ENCODE results near the gene CIDEB.

Gene CIDEB

DNA sequence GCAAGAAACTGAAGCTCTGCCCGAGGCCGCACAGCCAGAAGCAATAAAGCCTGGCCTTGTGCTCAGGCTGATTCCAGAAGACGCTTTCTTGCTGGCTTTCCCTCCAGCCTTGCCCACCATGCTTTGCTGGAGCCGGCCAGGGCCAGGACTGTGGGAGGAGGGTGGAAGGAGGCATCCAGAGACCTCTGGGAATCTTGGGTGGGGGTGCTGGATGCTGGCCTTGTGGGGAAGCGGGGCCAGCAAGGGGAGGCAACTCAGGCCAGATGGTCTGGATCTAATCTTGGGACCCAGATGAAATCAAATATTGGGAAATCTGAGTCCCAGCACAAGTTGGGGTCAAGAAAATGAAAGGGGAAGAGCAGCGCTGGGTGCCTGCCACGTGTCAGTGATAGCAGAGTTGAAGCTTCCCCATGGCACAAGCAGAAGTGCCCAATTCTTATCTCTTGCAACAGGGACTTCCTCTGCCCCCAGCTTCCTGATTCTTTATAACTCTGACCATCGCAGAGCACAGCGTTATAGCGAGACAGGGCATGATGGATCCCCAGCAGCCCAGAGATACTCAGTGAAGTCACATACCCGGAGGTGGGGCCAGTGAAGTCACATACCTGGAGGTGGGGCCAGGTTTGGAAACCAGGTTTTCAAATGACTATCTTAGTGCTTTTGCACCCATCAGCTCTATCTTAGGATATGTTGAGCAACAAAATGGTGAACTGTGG, 30.0 kb downstream of the CIDEB start:
- no peak overlapping the region for H4K91ac ChIP-seq (ENCODE audit: low read depth, low read length)
- peak in 1 of 2 donors; percentile 12 for DNase-seq
- no peak overlapping the region for H3K14ac ChIP-seq (ENCODE audit: low read length)
- no peak overlapping the region for H4K12ac ChIP-seq (ENCODE audit: low read depth, low read length)
- H3K36me3 ChIP-seq (ENCODE audit: control insufficient read depth in 1 of 2, insufficient read depth in 2 of 2, low read length in 2 of 2) = no peaks in the 10 kb centered on the region
- H2AFZ ChIP-seq (ENCODE audit: insufficient read depth, low read length, poor library complexity) = no peak overlapping the region
- H3K9ac ChIP-seq (ENCODE audit: low read length) = no peak overlapping the region
- no CpG with 5 or more reads among the region's 11 CpGs for WGBS (ENCODE audit: extremely low coverage, insufficient coverage, insufficient read length)
- H2BK5ac ChIP-seq (ENCODE audit: low read depth, low read length, poor library complexity) = no peak overlapping the region
- H2BK12ac ChIP-seq (ENCODE audit: low read length) = no peak overlapping the region
- no peak overlapping the region for H2BK120ac ChIP-seq (ENCODE audit: insufficient read depth, low read length, poor library complexity)
- H3K4me3 ChIP-seq (ENCODE audit: low read depth, low read length) = no peak overlapping the region
- peaks cover 4 to 5% of the 10 kb centered on the region in 2 experiments for H3K4me1 ChIP-seq (ENCODE audit: control insufficient read depth in 1 of 2, insufficient read depth in 2 of 2, low read length in 2 of 2)
- H3K27ac ChIP-seq (ENCODE audit: low read depth, low read length) = no peak overlapping the region
- H2AK5ac ChIP-seq (ENCODE audit: low read length) = no peak overlapping the region
- H3K23ac ChIP-seq (ENCODE audit: low read length) = no peak overlapping the region
- no peaks in the 10 kb centered on the region for H3K79me1 ChIP-seq (ENCODE audit: low read length)
- H4K8ac ChIP-seq (ENCODE audit: low read depth, low read length) = no peak overlapping the region
- no peak overlapping the region for H3K4ac ChIP-seq (ENCODE audit: low read depth, low read length)
- H3K18ac ChIP-seq (ENCODE audit: low read length) = no peak overlapping the region
- H3K4me2 ChIP-seq (ENCODE audit: low read length) = no peak overlapping the region
- H3K9me3 ChIP-seq (ENCODE audit: insufficient read depth, low read depth, low read length) = no peaks in the 10 kb centered on the region
- H3K27me3 ChIP-seq (ENCODE audit: insufficient read depth, low read length) = no peaks in the 10 kb centered on the region
- no peaks in the 10 kb centered on the region for H3K79me2 ChIP-seq (ENCODE audit: control insufficient read depth, insufficient read depth, low read length, poor library complexity)

GRCh38 chr14:24277071-24277470, 30.7 kb downstream of the CIDEB start:
- Histone ChIP-seq H3K27ac (ENCODE audit: low read depth, low read length) (no peak overlapping the region), H4K12ac (ENCODE audit: low read depth, low read length) (no peak overlapping the region), H3K14ac (ENCODE audit: low read length) (no peak overlapping the region), H2BK120ac (ENCODE audit: insufficient read depth, low read length, poor library complexity) (no peak overlapping the region), H3K79me1 (ENCODE audit: low read length) (no peaks in the 10 kb centered on the region), H3K79me2 (ENCODE audit: control insufficient read depth, insufficient read depth, low read length, poor library complexity) (no peaks in the 10 kb centered on the region), H3K9me3 (ENCODE audit: insufficient read depth, low read depth, low read length) (no peaks in the 10 kb centered on the region), H3K27me3 (ENCODE audit: insufficient read depth, low read length) (no peaks in the 10 kb centered on the region), H3K4ac (ENCODE audit: low read depth, low read length) (no peak overlapping the region), H3K9ac (ENCODE audit: low read length) (no peak overlapping the region), H2AFZ (ENCODE audit: insufficient read depth, low read length, poor library complexity) (no peak overlapping the region), H3K36me3 (ENCODE audit: control insufficient read depth in 1 of 2, insufficient read depth in 2 of 2, low read length in 2 of 2) (no peaks in the 10 kb centered on the region), H2BK12ac (ENCODE audit: low read length) (no peak overlapping the region), H3K4me3 (ENCODE audit: low read depth, low read length) (no peak overlapping the region), H3K23ac (ENCODE audit: low read length) (no peak overlapping the region), H3K4me2 (ENCODE audit: low read length) (no peak overlapping the region), H4K91ac (ENCODE audit: low read depth, low read length) (no peak overlapping the region), H3K4me1 (ENCODE audit: control insufficient read depth in 1 of 2, insufficient read depth in 2 of 2, low read length in 2 of 2) (peaks cover 4 to 5% of the 10 kb centered on the region in 2 experiments), H2AK5ac (ENCODE audit: low read length) (no peak overlapping the region), H3K18ac (ENCODE audit: low read length) (no peak overlapping the region), H4K8ac (ENCODE audit: low read depth, low read length) (no peak overlapping the region), H2BK5ac (ENCODE audit: low read depth, low read length, poor library complexity) (no peak overlapping the region)
- WGBS (ENCODE audit: extremely low coverage, insufficient coverage, insufficient read length) = no CpG with 5 or more reads among the region's 6 CpGs
- DNase-seq = no peak

DNA sequence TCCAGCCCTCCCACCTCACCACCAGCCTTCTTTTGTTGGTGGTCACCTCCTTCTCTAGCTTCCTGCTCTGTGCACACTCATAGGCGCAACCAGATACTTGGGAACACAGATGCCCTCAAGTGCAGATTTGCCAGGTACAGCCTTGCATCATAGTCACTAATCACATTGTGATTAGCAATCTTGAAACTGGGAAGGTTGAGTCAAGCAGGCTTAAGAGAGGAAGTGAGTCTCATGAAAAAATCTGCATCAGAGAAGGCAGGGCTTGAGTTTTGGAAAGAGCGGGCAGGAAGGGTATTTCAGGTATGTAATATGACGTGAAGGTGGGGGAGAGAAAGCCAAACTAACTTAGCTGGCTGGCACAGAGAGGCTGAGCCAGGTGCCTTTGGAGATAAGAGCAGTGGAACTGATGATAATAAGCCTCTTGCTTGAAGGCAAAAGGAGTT, 33.7 kb downstream of the CIDEB start:
- H4K12ac ChIP-seq (ENCODE audit: low read depth, low read length) = no peak overlapping the region
- no peak overlapping the region for H3K4me2 ChIP-seq (ENCODE audit: low read length)
- peaks cover 2 to 7% of the 10 kb centered on the region in 2 experiments for H3K4me1 ChIP-seq (ENCODE audit: control insufficient read depth in 1 of 2, insufficient read depth in 2 of 2, low read length in 2 of 2)
- H3K27ac ChIP-seq (ENCODE audit: low read depth, low read length) = no peak overlapping the region
- no peak overlapping the region for H3K4ac ChIP-seq (ENCODE audit: low read depth, low read length)
- no peak overlapping the region for H4K8ac ChIP-seq (ENCODE audit: low read depth, low read length)
- no peak overlapping the region for H2AK5ac ChIP-seq (ENCODE audit: low read length)
- no peak overlapping the region for H3K18ac ChIP-seq (ENCODE audit: low read length)
- H3K27me3 ChIP-seq (ENCODE audit: insufficient read depth, low read length) = no peaks in the 10 kb centered on the region
- no peak overlapping the region for H3K23ac ChIP-seq (ENCODE audit: low read length)
- H3K9me3 ChIP-seq (ENCODE audit: insufficient read depth, low read depth, low read length) = no peaks in the 10 kb centered on the region
- H4K91ac ChIP-seq (ENCODE audit: low read depth, low read length) = no peak overlapping the region
- H2BK12ac ChIP-seq (ENCODE audit: low read length) = no peak overlapping the region
- WGBS (ENCODE audit: extremely low coverage, insufficient coverage, insufficient read length) = no CpG with 5 or more reads among the region's 3 CpGs
- no peak overlapping the region for H3K14ac ChIP-seq (ENCODE audit: low read length)
- peaks cover 5% of the 10 kb centered on the region for H3K79me1 ChIP-seq (ENCODE audit: low read length)
- H2BK5ac ChIP-seq (ENCODE audit: low read depth, low read length, poor library complexity) = no peak overlapping the region
- no peak overlapping the region for H2AFZ ChIP-seq (ENCODE audit: insufficient read depth, low read length, poor library complexity)
- H3K9ac ChIP-seq (ENCODE audit: low read length) = no peak overlapping the region
- peaks cover 2% of the 10 kb centered on the region for H3K79me2 ChIP-seq (ENCODE audit: control insufficient read depth, insufficient read depth, low read length, poor library complexity)
- H2BK120ac ChIP-seq (ENCODE audit: insufficient read depth, low read length, poor library complexity) = no peak overlapping the region
- H3K36me3 ChIP-seq (ENCODE audit: control insufficient read depth in 1 of 2, insufficient read depth in 2 of 2, low read length in 2 of 2) = peaks cover 7 to 8% of the 10 kb centered on the region in 2 experiments
- DNase-seq = peak in 1 of 2 donors; percentile 40
- no peak overlapping the region for H3K4me3 ChIP-seq (ENCODE audit: low read depth, low read length)

GRCh38 chr14:24273422-24273998, 34.3 kb downstream of the CIDEB start:
- Histone ChIP-seq H4K91ac (ENCODE audit: low read depth, low read length) (no peak overlapping the region), H4K12ac (ENCODE audit: low read depth, low read length) (no peak overlapping the region), H3K79me1 (ENCODE audit: low read length) (peaks cover 5% of the 10 kb centered on the region), H3K4ac (ENCODE audit: low read depth, low read length) (no peak overlapping the region), H2AK5ac (ENCODE audit: low read length) (no peak overlapping the region), H2BK12ac (ENCODE audit: low read length) (no peak overlapping the region), H3K4me3 (ENCODE audit: low read depth, low read length) (no peak overlapping the region), H3K9ac (ENCODE audit: low read length) (no peak overlapping the region), H3K79me2 (ENCODE audit: control insufficient read depth, insufficient read depth, low read length, poor library complexity) (peaks cover 2% of the 10 kb centered on the region), H3K23ac (ENCODE audit: low read length) (no peak overlapping the region), H3K14ac (ENCODE audit: low read length) (no peak overlapping the region), H3K9me3 (ENCODE audit: insufficient read depth, low read depth, low read length) (no peaks in the 10 kb centered on the region), H2BK120ac (ENCODE audit: insufficient read depth, low read length, poor library complexity) (no peak overlapping the region), H4K8ac (ENCODE audit: low read depth, low read length) (no peak overlapping the region), H3K4me1 (ENCODE audit: control insufficient read depth in 1 of 2, insufficient read depth in 2 of 2, low read length in 2 of 2) (peaks cover 0 to 5% of the 10 kb centered on the region in 2 experiments), H3K4me2 (ENCODE audit: low read length) (no peak overlapping the region), H3K27ac (ENCODE audit: low read depth, low read length) (no peak overlapping the region), H2BK5ac (ENCODE audit: low read depth, low read length, poor library complexity) (no peak overlapping the region), H3K18ac (ENCODE audit: low read length) (no peak overlapping the region), H3K36me3 (ENCODE audit: control insufficient read depth in 1 of 2, insufficient read depth in 2 of 2, low read length in 2 of 2) (peaks cover 9 to 13% of the 10 kb centered on the region in 2 experiments), H2AFZ (ENCODE audit: insufficient read depth, low read length, poor library complexity) (no peak overlapping the region), H3K27me3 (ENCODE audit: insufficient read depth, low read length) (no peaks in the 10 kb centered on the region)
- no peak for DNase-seq
- WGBS (ENCODE audit: extremely low coverage, insufficient coverage, insufficient read length) = no CpG with 5 or more reads among the region's 3 CpGs

Data from trophoblast cell (in vitro differentiated cells and primary cell).